H9 (cell line): ENCODE results near the gene ANO9. TPM values are rescaled to one million over a fixed set of nuclear protein-coding genes. Genes with fewer than 3 reads are reported as not detected.

Experiments used
- DNase-seq: peaks from one replicate; pipeline ENCODE4 v3.0.0-alpha.2; 2017
- H2AFZ ChIP-seq: one replicate; pipeline ENCODE4 v1.6.1; 2013; ENCODE audit warnings: mild to moderate bottlenecking, low read length, control low read depth, moderate library complexity
- H2AK5ac ChIP-seq: 2 replicates; pipeline ENCODE4 v1.6.1; 2013; ENCODE audit warnings: low read length, control low read depth, mixed read lengths; ENCODE audit not compliant: insufficient read length
- H2BK120ac ChIP-seq: one replicate; pipeline ENCODE4 v1.6.1; 2013; ENCODE audit warnings: low read depth, mild to moderate bottlenecking, low read length, control low read depth, inconsistent platforms; ENCODE audit not compliant: poor library complexity, severe bottlenecking
- H2BK12ac ChIP-seq: 2 replicates; pipeline ENCODE4 v1.6.1; 2013; ENCODE audit warnings: low read length, control low read depth, mixed read lengths, low read depth; ENCODE audit not compliant: insufficient read length
- H2BK15ac ChIP-seq: 2 replicates; pipeline ENCODE4 v1.6.1; 2013; ENCODE audit warnings: low read depth, low read length, control low read depth
- H2BK20ac ChIP-seq: one replicate; pipeline ENCODE4 v1.6.1; 2013; ENCODE audit warnings: low read depth, mild to moderate bottlenecking, low read length, control low read depth, inconsistent platforms; ENCODE audit not compliant: poor library complexity, severe bottlenecking
- H2BK5ac ChIP-seq: 2 replicates; pipeline ENCODE4 v1.6.1; 2013; ENCODE audit warnings: low read length, control low read depth, mixed read lengths; ENCODE audit not compliant: insufficient read length
- H3K14ac ChIP-seq: 2 replicates; pipeline ENCODE4 v1.6.1; 2013; ENCODE audit warnings: low read length, control low read depth; ENCODE audit not compliant: insufficient read depth
- H3K18ac ChIP-seq: 2 replicates; pipeline ENCODE4 v1.6.1; 2013; ENCODE audit warnings: low read depth, mild to moderate bottlenecking, mixed read lengths, low read length, control low read depth; ENCODE audit not compliant: insufficient read length
- H3K23ac ChIP-seq: 2 replicates; pipeline ENCODE4 v1.6.1; 2013; ENCODE audit warnings: low read length, control low read depth, mixed read lengths, low read depth; ENCODE audit not compliant: insufficient read length
- H3K23me2 ChIP-seq: 2 replicates; pipeline ENCODE4 v1.6.1; 2013; ENCODE audit warnings: low read depth, mild to moderate bottlenecking, mixed read lengths, low read length, control low read depth; ENCODE audit not compliant: insufficient read length, poor library complexity, severe bottlenecking
- H3K27ac ChIP-seq: 2 replicates; pipeline ENCODE4 v1.5.1; 2013; ENCODE audit warnings: low read length, control low read depth, mixed read lengths, low read depth; ENCODE audit not compliant: insufficient read length
- H3K27me3 ChIP-seq: 2 replicates; pipeline ENCODE4 v1.6.1; 2013; ENCODE audit warnings: low read length, control low read depth, inconsistent platforms; ENCODE audit not compliant: insufficient read depth
- H3K4ac ChIP-seq: 2 replicates; pipeline ENCODE4 v1.6.1; 2013; ENCODE audit warnings: low read depth, mild to moderate bottlenecking, control low read depth, inconsistent platforms, low read length, moderate library complexity
- H3K4me1 ChIP-seq: 2 replicates; pipeline ENCODE4 v1.6.1; 2013; ENCODE audit warnings: low read length, control low read depth, inconsistent platforms; ENCODE audit not compliant: insufficient read depth
- H3K4me2 ChIP-seq: 2 replicates; pipeline ENCODE4 v1.6.1; 2013; ENCODE audit warnings: low read length, control low read depth, mixed read lengths; ENCODE audit not compliant: insufficient read length, insufficient read depth
- H3K56ac ChIP-seq: 2 replicates; pipeline ENCODE4 v1.6.1; 2013; ENCODE audit warnings: low read depth, mild to moderate bottlenecking, mixed read lengths, low read length, control low read depth; ENCODE audit not compliant: insufficient read length
- H3K79me1 ChIP-seq: 2 replicates; pipeline ENCODE4 v1.6.1; 2013; ENCODE audit warnings: low read depth, mild to moderate bottlenecking, moderate library complexity, low read length, control low read depth, inconsistent platforms; ENCODE audit not compliant: insufficient read depth, poor library complexity, severe bottlenecking
- H3K79me2 ChIP-seq: 2 replicates; pipeline ENCODE4 v1.6.1; 2013; ENCODE audit warnings: low read length, control low read depth, inconsistent platforms; ENCODE audit not compliant: insufficient read depth
- H3K9ac ChIP-seq: 2 replicates; pipeline ENCODE4 v1.6.1; 2013; ENCODE audit warnings: low read length, control low read depth, mixed read lengths; ENCODE audit not compliant: insufficient read length; ENCODE audit errors: extremely low read depth
- H3K9me3 ChIP-seq: one replicate; pipeline ENCODE4 v1.6.1; 2013; ENCODE audit warnings: low read depth, low read length, inconsistent platforms; ENCODE audit not compliant: control insufficient read depth
- H3T11ph ChIP-seq: one replicate; pipeline ENCODE4 v1.6.1; 2013; ENCODE audit warnings: mild to moderate bottlenecking, low read length, control low read depth, inconsistent platforms
- H4K20me1 ChIP-seq: one replicate; pipeline ENCODE4 v1.6.1; 2013; ENCODE audit not compliant: control insufficient read depth, insufficient read length, insufficient read depth
- H4K5ac ChIP-seq: 2 replicates; pipeline ENCODE4 v1.6.1; 2013; ENCODE audit warnings: low read depth, mild to moderate bottlenecking, mixed read lengths, low read length, control low read depth; ENCODE audit not compliant: insufficient read length
- H4K8ac ChIP-seq: replicated peaks from 2 replicates; pipeline ENCODE4 v1.6.1; 2013; ENCODE audit warnings: low read length, control low read depth, mixed read lengths, low read depth; ENCODE audit not compliant: insufficient read length
- H4K91ac ChIP-seq: 2 replicates; pipeline ENCODE4 v1.6.1; 2013; ENCODE audit warnings: low read depth, mild to moderate bottlenecking, moderate library complexity, mixed read lengths, low read length, control low read depth; ENCODE audit not compliant: insufficient read length
- H3K27ac Mint-ChIP-seq, 3 experiments: 2 replicates in 2 of 3; 3 replicates in 1 of 3; pipeline ENCODE4 v1.8.0; 2020 to 2021; ENCODE audit warnings: mixed read lengths in 3 of 3, mild to moderate bottlenecking in 1 of 3, moderate library complexity in 1 of 3
- H3K27me3 Mint-ChIP-seq: 2 replicates; pipeline ENCODE4 v1.8.0; 2021; ENCODE audit warnings: low read depth, mild to moderate bottlenecking, moderate library complexity, mixed read lengths
- H3K36me3 Mint-ChIP-seq, 3 experiments: 2 replicates in 2 of 3; 3 replicates in 1 of 3; pipeline ENCODE4 v1.8.0; 2020 to 2021; ENCODE audit warnings: low read depth in 3 of 3, mixed read lengths in 3 of 3; ENCODE audit not compliant: insufficient read depth in 1 of 3
- H3K4me1 Mint-ChIP-seq, 2 experiments: 2 replicates each; pipeline ENCODE4 v1.8.0; 2020; ENCODE audit warnings: mixed read lengths in 2 of 2
- H3K4me3 Mint-ChIP-seq, 2 experiments: 2 replicates in 1 of 2; 3 replicates in 1 of 2; pipeline ENCODE4 v1.8.0; 2020 to 2021; ENCODE audit warnings: mild to moderate bottlenecking in 2 of 2, mixed read lengths in 2 of 2, moderate library complexity in 1 of 2
- H3K9me3 Mint-ChIP-seq, 2 experiments: 2 replicates in 1 of 2; 3 replicates in 1 of 2; pipeline ENCODE4 v1.8.0; 2020; ENCODE audit warnings: mild to moderate bottlenecking in 2 of 2, mixed read lengths in 2 of 2, moderate library complexity in 1 of 2
- CTCF ChIP-seq: fragments of 200-600 bp; sonication (generic); conservative IDR thresholded peaks from 3 replicates; pipeline ENCODE4 v1.8.0; 2021; ENCODE audit warnings: antibody characterized with exemption, mild to moderate bottlenecking
- WGBS: extraction: QIAGEN DNeasy Blood & Tissue Kit; methylation state at CpG from one replicate; pipeline ENCODE4 v1.1.7; 2013; ENCODE audit warnings: missing lambda C conversion rate, low lambda C conversion rate, mixed read lengths; ENCODE audit not compliant: insufficient read length; ENCODE audit errors: extremely low coverage; 5-methylcytosine and 5-hydroxymethylcytosine counted together
- long read RNA-seq: library from polyadenylated mRNA; unstranded; transcript quantifications from one replicate; pipeline ENCODE4 v2.0.0, GENCODE V29; 2020
- total RNA-seq: library from RNA; stranded (reverse); gene quantifications from 2 replicates; pipeline ENCODE4 v1.2.1, GENCODE V29; 2021

ANO9 gene
- 12.3 and 13.1 TPM in 2 replicates for total RNA-seq
- long read RNA-seq, partial matches to known transcripts, result 0 of 16 reads
- long read RNA-seq, other reads (novel, unspliced or antisense), result 13 of 16 reads

DNA sequence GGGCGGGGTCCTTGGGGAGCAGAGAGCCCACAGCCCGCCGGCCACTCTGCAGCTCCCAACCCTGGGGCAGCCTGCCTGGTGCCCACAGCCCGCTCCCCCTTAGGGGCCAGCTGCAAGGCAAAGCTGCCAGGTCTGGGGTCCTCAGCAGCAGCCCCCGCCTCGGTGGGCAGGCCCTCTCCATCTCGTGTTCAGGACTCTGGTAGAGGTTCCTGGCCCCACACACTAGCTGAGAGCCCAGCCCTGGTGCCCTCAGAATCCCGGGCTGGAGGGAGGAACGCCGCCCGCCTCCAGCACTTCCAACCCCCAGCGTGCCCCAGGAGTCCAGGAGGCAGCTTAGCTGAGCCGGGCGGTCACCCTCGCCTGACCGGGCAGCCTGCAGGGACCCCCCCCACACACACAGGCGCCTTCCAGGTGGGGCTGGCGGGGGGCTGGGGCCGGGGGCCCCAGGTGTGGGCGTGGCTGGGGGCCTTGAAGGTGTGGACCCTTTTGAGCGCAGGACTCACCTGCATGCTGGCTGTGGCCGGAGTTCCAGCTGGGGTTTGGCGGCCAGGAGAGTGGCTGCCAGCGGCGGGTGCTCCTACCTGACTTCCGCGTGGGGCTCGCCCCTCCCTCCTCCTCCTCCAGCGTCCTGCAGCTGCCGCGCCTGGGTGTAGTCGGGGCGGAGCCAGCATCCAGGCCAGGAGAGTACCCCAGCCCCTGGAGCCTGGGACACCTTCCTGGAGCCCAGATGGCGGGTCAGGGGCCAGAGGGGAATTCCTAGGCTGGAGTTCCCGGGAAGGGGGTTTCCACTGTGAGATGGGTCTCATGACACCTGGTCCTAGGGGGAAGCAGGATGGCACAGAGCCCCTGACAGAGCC, at the start of gene ANO9:
Gene ANO9 (minus strand): TSS at position 594 of the 857 bp plus-strand sequence. CDS start 85 bp downstream, at position 509.
- peaks cover 8 to 15% of the 10 kb centered on the region in 2 experiments for H3K4me1 Mint-ChIP-seq
- Histone ChIP-seq H4K20me1 (no peaks in the 10 kb centered on the region), H2BK120ac (no peak within 1 kb of the TSS), H2BK15ac (no peak within 1 kb of the TSS), H2BK12ac (no peak within 1 kb of the TSS), H2BK5ac (no peak within 1 kb of the TSS), H3K4me2 (peak within 1 kb of the TSS; percentile 43), H3K18ac (peak within 1 kb of the TSS; percentile 25), H3T11ph (no peak within 1 kb of the TSS), H2AFZ (no peak within 1 kb of the TSS), H3K9me3 (peaks cover 7% of the 10 kb centered on the region), H4K5ac (no peak within 1 kb of the TSS), H3K4ac (no peak within 1 kb of the TSS), H2BK20ac (no peak within 1 kb of the TSS), H3K27ac (no peak within 1 kb of the TSS), H3K14ac (no peak within 1 kb of the TSS; the same call in 1 of the 2 replicates), H3K56ac (no peak within 1 kb of the TSS), H3K4me1 (no peaks in the 10 kb centered on the region), H3K27me3 (no peaks in the 10 kb centered on the region), H3K79me1 (no peaks in the 10 kb centered on the region), H3K79me2 (no peaks in the 10 kb centered on the region), H3K23ac (no peak within 1 kb of the TSS), H3K23me2 (peaks cover 7% of the 10 kb centered on the region), H3K9ac (no peak within 1 kb of the TSS), H4K8ac (no peak within 1 kb of the TSS), H4K91ac (no peak within 1 kb of the TSS), H2AK5ac (no peak within 1 kb of the TSS)
- H3K27ac Mint-ChIP-seq, result peak within 1 kb of the TSS in 1 of 3 experiments; percentile 20; a peak in 1 of 7 replicates
- H3K27me3 Mint-ChIP-seq, result peaks cover 12% of the 10 kb centered on the region
- DNase-seq, result peak; percentile 75
- H3K36me3 Mint-ChIP-seq, result peaks cover 0 to 7% (median 0%) of the 10 kb centered on the region in 3 experiments; a peak in 3 of 7 replicates
- H3K9me3 Mint-ChIP-seq, result peaks cover 5 to 6% of the 10 kb centered on the region in 2 experiments
- TF ChIP-seq CTCF, result no peak
- H3K4me3 Mint-ChIP-seq, result peak within 1 kb of the TSS in 1 of 2 experiments; percentile 17; a peak in 2 of 5 replicates
- WGBS, result no CpG with 5 or more reads among the region's 35 CpGs
